Activated CD4-positive, alpha-beta T cell treated with anti-CD3 and anti-CD28 coated beads for 4 hours (primary cell): ENCODE results near the gene UMPS.
A peak's percentile ranks its signal among the peaks of the same experiment; 100 is the strongest.
"Not testable (repeated sequence)": the region's sequence is repeated elsewhere in the genome, so short reads cannot be mapped to it uniquely, and the experiment has no call there.

Experiments used
- DNase-seq, 2 donors: peaks; one replicate each; pipeline ENCODE4 v3.0.0-alpha.2; 2020

Gene UMPS

DNA sequence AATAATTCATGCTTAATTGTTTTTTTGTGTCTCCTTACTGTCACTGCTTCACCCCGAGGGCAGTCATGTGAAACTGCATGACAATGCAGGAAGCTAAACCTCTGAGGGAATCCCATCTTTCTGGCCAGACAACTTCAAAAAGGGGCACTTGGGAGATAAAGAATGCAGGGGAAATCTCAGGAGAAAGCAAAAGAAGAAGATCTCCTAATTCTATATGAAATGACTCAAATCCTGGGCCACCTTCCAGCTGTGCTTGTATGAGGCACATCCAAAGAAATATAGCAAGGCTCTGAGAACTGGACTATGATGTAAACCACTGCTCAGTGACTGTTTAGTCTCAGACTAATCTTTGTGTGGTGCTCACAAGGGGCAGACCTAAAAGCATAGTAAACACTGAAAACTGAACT, 22.6 kb upstream of the UMPS start:
- DNase-seq: no peak

DNA sequence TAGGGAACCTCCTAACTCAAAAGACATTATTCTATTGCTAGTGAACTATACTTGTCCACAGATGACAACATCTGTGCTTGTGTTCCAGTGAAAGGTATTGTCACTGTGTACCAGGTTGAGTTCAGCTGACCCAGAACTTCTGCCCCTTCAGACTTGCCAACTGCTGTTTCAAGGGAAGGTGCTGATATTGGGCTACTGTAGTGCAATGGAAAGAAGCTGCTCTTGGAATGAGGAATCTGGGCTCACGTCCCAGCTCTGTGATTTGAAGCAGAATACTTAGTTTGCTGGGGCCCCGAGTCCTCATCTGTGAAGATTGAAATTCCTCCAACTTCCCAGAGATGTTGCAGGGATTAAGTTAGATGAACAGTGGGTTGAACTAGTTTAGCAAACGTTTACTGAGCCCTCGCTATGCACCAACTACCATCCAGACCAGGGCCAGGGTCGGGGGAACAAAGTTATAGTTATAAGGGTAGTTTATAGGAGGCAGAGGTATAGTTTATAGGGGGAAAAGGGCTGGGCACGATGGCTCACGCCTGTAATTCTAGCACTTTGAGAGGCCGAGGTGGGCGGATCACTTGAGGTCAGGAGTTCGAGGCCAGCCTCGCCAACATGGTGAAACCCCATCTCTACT, 15.9 kb upstream of the UMPS start:
- DNase-seq: no peak

DNA sequence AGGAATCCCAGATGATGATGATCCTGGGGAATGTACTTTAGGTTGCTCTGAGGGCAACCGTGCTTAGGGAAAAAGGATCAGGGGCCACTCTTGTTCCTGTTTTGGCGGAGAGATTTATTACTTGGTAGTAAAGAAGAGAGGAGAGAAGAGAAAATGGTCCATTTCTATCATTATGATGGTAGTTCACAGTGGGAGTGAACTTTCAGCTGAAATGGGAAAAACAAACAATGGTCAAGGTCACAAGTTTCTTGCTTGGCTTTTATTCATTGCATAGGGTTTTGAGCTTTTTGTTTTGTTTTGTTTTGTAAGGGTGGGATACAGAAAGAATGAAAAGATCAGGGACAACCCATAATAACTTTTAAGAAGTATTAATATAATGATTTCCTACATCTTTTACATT, 7.7 kb upstream of the UMPS start:
- DNase-seq: no peak

DNA sequence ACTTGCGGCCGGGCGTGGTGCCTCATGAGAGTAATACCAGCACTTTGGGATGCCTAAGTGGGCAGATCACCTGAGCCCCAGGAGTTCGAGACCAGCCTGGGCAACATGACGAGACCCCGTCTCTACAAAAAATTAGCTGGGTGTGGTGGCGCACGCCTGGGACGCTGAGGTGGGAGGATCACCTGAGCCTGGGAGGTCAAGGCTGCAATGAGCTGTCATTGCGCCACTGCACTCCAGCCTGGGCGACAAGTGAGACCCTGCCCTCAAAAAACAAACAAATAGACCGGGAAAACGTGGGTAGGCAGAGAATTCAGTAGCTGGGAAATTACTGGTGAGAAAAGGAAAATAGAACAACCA, 667 bp downstream of the UMPS start:
- no peak for DNase-seq

DNA sequence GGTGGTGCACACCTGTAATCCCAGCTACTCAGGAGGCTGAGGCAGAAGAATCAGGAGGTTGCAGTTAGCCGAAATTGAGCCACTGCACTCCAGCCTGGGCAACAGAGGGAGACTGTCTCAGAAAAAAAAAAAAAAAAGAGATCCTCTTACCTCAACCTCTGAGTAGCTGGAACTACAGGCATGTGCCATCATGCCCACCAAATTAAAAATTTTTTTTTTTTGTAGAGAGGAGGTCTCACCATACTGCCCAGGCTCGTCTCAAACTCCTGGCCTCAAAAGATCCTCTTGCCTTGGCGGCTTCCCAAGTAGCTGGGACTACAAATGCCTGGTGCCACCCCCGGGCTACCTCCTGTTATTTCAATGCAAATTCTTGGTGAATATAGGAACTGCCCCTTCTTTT, 1.5 kb downstream of the UMPS start:
- no peak for DNase-seq

DNA sequence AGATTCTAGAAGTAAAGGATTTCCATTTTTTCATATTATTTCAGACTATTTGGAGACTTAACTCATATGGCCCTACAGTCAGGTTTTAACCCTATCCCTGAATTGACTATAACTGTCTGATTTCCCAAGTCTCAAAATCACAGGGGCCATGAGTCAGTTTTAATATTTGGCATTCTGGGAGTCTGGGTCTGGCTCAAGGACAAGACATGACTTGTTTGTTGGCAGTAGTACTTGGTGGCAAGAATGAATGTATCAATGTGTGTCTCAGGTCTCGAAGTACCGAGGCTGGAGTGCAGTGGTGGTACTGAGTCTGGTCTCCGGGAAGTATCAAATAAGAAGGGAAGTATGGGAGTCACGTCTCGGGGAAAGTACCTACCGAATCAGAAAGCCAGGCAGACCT, 10.8 kb downstream of the UMPS start:
- no peak for DNase-seq

DNA sequence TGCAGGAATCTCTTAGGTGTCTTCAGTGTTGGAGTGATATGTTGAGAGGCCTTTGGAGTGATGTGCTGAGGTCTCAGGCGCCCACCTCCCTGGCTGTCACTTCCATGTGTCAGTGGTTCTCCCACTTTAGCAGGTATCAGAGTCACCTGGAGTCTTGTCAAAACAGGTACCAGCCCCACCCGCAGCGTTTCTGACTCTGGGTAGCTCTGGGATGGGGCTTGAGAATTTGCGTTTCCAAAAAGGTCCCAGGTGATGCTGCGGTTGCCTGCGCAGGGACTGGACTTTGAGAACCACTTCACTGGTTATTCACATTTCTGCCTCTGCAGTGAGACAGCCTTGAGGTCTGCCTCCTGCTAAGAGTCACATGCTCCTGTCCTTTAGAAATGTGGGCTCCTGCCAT, 15.5 kb downstream of the UMPS start:
- no peak for DNase-seq

DNA sequence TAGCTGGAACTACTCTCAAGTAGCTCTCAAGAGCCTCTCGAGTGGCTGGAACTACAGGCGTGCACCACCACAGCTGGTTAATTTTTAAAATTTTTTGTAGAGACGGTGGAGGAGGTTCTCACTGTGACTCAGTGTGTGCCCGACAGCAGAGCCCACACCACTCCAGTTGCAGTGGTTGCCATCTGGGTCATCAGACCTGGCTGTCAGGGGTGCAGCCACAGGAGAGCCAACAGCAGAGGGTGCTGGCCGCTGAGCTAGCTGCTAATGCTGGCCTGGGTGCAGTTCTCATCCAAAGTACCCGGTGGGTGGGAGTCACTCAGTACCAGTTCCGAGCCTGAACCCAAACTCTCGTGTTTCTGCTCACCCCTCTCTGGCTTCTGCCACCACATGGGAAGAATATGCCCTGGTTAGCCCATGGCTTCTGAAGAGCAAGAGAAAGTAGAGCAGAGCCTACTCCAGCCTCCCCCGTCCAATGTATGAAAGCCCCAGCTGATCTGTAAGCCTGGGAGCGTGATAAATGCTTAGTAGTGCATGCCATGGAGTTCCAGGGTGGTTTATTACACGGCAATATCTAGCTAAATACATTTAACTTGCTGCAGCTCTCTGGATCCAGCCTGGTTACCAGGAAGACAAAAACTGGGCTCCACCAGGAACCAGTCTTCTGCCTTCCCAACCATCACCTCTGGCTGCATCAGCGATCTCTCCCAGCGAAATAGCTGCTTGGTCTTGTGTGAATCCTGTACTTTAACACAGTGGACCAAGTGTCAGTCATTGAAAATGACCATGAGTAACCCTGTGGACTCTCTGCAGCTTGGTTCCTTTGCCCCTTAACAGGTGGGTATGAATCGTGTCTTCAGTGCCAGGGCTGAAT, 17.1 kb downstream of the UMPS start:
- DNase-seq: no peak

DNA sequence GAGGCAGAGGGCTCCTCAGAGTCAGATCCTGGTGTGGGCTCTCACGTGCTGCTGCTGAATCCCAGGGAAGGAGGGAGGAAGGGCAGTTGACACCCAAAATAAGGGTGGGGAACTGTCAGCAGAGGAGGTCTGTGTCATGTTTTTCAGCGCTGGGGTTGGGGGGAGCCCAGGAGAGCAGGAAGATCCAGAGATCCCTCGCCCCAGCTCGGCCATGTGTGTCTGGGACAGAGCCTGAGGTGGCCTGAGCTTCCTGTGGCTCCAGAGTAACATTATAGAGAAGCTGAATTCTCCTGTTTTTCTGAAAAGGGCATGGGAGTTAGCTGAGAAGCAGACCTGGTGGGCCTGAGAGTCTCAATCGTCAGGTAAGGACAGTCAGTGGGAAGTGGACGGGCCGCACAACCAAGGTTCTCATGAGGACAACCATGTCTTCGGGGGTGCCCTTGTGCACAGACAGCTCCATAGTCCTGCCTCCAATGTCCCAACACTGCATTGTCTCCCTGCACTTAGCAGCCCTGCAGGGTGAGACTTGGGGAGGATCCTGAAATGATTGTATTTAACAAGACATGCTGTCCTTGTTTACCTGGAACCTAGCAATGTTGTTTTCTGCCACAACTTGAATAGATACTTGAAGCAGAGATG, 18.4 kb downstream of the UMPS start:
- no peak for DNase-seq

DNA sequence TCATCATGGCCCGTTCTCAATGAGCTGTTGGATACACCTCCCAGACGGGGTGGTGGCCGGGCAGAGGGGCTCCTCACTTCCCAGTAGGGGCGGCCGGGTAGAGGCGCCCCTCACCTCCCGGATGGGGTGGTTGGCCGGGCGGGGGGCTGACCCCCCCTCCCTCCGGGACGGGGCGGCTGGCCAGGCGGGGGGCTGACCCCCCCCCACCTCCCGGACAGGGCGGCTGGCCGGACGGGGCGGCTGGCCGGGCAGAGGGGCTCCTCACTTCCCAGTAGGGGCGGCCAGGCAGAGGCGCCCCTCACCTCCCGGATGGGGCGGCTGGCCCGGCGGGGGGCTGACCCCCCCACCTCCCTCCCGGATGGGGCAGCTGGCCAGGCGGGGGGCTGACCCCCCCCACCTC, 19.6 kb downstream of the UMPS start:
- DNase-seq: not testable (repeated sequence)

DNA sequence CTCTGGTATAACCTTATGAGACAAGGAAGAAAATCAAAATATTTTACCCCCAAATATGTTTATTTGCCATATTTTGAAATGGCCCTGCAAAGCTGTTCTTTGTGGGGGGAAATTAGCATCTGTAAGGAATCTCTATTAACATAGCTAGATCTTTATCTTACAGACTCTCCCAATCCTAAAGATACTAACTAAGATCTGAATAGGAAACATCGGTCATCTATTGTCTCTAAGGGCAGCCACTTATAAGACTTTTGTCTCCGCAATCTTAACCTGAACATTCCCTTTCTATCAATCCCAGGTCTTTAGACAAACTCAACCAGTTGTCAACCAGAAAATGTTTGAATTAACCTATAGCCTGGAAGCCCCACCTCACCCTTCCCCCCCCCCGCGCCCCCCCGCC, 21.2 kb downstream of the UMPS start:
- DNase-seq: no peak

DNA sequence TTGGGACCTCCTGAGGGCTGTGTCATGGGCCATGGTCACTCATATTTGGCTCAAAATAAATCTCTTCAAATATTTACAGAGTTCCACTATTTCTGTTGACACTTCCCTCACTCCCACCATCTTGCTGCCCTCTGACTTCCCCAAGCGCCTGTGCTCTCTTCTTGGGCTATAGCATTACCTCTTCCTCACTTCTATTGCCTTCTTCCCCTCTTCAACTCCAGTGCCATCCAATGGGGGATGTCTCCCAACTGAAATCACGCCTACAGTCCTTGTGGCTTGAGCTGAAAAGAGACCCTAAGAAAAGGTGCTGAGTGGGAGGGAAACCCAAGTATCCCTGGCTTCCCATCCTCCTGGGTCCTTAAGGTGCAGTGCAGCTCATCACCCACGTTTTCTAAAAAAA, 21.8 kb downstream of the UMPS start:
- no peak for DNase-seq

DNA sequence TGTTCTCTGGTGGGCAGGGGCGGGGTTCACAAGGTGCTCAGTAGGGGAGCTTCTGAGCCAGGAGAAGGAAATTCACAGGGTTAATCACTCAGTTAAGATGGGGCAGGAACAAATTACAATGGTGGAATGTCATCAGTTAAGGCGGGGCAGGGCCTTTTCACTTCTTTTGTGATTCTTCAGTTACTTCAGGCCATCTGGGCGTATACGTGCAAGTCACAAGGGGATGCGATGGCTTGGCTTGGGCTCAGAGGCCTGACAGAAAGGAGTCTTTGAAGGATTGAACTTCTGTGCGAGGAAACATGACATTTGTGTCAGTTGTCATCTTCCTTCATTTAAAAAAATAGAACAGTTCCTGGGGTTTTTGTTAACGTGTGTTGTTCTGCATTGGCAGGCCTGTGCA, 27.7 kb downstream of the UMPS start:
- not testable (repeated sequence) for DNase-seq

DNA sequence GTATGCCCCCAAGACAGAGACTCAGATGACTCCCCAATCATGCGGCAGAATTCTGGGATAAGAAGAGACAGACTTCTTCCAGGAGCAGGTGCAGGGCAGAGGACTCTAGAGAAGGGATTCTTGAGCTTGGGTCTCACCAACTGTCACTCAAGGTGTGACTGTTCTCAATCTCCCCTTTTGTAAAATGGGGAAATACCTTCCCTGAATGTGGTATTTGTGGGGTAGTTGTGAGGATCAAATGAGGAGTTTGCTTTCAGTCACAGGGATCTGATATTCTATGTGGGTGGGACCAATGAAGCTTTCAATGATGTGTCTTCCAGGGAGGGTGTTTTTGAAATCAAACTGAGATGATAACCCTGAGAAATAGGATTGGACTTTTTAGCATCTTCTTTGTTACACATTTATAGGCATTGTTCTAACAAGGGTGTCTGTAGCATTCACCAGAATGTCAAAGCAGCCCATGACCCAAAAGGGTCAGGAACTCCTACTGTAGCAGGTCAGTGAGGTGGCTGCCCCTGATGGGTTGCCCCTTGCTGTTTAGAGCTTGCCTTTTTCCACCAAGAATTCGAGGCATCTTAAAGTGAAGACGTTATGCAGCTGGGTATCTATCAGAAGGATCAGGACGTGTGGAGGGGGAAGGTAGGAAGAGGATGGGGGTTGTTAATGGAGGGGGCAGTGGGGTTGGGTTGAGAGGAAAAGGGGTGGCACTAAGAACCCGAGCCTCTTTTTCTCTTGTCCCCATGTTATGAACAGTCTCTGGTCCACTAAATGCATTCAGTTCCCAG, 28.8 kb downstream of the UMPS start:
- DNase-seq: no peak

DNA sequence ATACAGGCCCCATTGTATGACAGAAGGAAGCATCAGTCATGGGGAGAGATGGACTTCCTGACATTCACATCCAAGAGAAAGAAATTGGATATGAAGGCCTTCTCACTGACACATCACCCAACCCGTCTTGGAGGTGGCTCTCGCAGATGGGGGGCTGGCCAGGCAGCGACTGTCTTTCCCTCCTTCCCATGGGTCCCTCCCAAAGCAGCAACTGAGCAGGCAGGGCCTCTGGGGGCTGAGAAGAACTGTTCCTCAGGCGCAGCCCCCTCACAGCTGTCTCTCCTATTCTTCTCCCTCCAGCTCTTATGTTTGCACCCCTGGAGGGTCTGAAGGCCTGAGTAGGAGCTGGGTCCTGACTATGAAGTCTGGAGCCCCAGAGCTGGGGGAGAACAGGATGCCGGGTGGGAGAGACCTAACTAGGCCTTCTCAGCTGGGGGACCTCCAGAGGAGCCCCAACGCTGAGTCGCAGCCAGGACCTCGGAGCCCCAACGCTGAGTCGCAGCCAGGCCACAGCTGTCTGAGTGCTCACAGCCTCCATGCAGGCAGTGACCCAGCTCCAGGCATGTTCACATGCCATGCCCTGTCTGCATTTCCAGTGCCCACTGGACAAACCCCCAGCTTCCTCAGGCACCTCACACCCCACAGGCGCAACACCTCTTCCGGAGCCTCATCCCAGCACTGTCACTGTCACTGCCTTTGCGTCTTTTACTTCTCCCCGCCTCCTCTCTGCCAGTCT, 29.6 kb downstream of the UMPS start:
- no peak for DNase-seq

DNA sequence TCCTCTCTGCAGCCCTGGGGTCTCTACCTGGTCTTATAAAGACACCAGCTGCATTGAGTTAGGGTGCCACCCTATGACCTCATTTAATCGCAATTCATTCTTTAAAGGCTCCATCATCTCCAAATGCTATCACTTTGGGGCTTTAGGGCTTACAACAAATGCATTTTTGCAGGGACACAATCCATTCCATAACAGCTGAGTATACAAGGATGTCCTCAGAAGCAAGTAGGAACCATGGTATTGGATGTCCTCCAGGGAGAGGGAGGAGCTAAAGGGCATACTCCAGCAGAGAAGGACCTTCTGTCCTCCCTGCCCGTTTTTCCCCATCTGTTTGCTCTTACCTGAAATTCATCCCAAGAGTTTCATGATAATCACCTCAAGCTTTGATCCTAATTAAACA, 30.3 kb downstream of the UMPS start:
- DNase-seq: no peak

DNA sequence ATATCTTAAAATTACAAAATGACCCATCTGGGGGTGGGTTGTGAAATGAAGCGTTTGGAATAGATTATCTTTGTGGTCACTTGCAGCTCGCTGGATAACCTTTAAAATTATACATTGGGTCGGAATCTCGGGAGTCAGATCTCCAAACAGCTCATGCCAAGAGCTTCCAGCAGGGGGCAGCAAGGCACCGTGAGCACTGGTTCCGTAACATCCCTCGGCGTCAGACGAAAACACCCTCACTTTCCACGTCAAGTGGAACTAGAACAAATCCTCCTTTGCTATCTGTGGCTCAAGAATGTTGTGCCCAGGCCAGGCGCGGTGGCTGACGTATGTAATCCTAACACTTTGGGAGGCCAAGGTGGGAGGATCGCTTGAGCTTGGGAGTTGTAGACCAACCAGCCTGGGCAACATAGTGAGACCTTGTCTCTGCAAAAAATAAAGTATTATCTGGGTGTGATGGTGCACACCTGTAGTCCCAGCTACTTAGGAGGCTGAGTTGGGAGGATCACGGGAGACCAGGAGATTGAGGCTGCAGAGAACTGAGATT, 31.1 kb downstream of the UMPS start:
- peak; percentile 71 to 79 for DNase-seq

DNA sequence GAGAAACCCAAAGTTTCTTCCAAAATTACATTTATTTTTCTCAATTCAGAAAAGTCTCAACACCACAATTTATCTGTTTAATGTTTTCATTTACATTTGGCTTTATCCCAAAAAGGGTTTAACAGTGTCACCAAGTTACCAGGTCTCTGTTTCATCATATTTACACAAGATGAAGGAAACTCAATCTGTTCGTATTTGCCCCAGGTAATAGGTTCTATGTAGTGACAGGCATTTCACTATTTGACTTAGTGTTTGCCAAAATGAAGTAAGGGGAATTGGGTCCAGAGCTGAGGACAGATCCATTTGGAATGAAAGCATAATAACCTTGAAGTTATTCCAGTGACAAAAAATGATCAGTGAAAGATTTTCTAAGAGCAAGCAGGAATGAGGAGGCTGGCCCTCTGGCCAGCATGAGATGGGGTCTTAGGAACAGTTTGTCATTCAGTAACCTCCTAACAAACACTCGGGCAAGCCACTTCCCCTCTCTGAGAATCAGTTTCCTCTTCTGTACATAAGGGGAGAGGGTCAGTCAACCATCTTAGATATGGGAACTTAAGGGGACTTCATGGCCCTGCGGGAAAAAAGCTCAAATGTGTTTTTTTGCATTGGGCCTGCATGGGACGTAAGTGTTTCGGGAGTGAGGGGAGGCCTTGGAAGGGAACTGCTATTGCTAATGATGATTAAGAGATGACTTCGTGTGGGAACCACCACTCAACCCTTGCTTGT, 31.8 kb downstream of the UMPS start:
- no peak for DNase-seq

DNA sequence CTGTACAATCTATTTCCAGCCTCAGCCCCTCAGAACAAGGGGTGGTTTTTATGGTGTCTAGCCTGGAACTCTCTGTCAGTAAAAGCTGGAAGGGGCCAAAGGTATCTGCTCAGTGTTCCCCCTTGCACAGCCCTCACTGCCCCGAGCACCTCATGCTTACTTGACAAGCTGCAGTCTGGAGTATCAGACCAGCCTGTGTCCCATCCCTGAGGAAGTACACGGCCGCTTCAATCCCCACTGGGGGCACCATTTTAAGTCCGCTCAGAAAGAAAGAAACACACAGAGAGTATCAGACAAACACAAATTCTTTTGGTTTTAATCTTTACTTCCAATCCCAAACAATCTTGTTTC, 32.4 kb downstream of the UMPS start:
- DNase-seq: no peak

DNA sequence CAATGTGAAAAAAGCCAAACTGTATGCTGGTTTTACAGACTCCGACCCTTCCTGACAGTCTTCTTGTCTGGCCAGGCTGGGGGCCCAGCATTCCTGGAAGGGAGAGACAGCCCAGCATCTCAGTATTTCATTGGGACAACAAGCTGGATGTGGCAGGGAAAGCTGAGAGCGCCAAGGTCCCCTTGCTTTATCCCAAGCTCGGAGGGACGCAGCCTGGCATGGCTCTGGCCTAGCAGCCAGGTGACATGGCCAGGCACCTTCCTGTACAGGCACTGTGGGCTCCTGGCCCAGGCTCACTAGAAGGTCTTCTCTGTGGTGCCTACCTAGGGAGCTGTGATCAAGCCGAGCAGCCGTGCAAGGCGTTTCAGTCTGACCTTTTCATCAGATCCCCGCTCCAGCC, 33.0 kb downstream of the UMPS start:
- DNase-seq: no peak

DNA sequence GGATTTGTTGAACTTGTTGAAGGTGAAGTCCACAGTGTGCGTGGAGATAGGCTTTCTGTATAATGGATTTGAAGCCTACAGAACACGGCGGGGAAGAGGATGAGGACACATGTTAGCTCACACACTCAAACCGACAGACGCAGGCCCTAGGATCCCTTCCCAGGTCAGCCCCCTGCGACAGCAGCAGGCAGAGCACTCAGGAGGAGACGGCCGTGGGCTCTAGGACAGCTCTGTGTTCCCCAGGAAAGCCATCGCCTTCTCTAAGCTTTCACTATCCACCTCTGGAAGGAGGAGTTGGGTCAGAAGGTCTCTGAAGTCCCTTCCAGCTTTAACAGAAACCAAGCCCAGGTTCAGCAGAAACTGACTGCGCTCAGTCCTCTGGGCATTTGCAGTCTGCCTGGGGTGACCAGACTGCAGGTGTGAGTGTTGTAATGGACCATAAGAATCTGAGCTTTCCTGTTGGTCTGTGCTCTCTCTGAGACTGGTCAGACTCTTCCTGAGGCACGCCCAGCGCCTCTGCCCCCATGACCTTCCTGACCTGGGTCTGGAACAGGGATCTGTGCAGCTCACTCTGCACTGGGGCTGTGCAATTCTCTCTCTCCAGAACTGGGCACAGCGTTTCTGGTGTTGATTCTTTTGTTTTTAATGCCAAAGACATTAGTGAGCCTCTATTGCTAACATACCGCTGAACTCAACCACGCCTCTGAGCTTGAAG, 33.5 kb downstream of the UMPS start:
- no peak for DNase-seq
